Caco-2 (cell line): ENCODE data around the gene PPFIBP1. TPM values are rescaled to one million over a fixed set of nuclear protein-coding genes. Genes with fewer than 3 reads are reported as not detected.

Experiments
- BruUV-seq: library from RNA; stranded (reverse); fragments of 400-500 nt; replicated peaks from 2 replicates; lab custom pipeline; 2021; lab: Mats Ljungman, UMichigan
- CTCF ChIA-PET: fragments of 300-600 bp; sonication (Branson Sonifier 250); formaldehyde crosslinking; loops from one replicate; lab custom pipeline; 2022; ENCODE audit warnings: antibody characterized with exemption; lab: Charles Lee
- POLR2A ChIA-PET: fragments of 300-600 bp; sonication (Branson Sonifier 250); formaldehyde crosslinking; loops from one replicate; lab custom pipeline; 2022; ENCODE audit warnings: antibody characterized with exemption; lab: Charles Lee
- DNase-seq, 2 experiments: peaks; one replicate each; pipeline versions ENCODE4 v3.0.0 to v3.0.0-alpha.2; 2020 to 2022
- H3K27me3 ChIP-seq: replicated peaks from 2 replicates; pipeline ENCODE4 v1.6.0; 2011; ENCODE audit warnings: low read length; ENCODE audit not compliant: control insufficient read depth, insufficient read depth
- H3K36me3 ChIP-seq: 2 replicates; pipeline ENCODE4 v1.5.1; 2011; ENCODE audit warnings: low read length; ENCODE audit not compliant: control insufficient read depth, insufficient read depth
- H3K4me1 ChIP-seq: fragments of 250-450 bp; sonication (Bioruptor Pico); 2 replicates; pipeline ENCODE4 v1.5.1; 2020; ENCODE audit warnings: mild to moderate bottlenecking
- H3K4me3 ChIP-seq: 2 replicates; pipeline ENCODE4 v1.5.1; 2011; ENCODE audit warnings: low read depth, mild to moderate bottlenecking, control low read depth, low read length
- H3K9me3 ChIP-seq: fragments of 250-450 bp; sonication (Bioruptor Pico); 2 replicates; pipeline ENCODE4 v1.5.1; 2020; ENCODE audit warnings: mild to moderate bottlenecking, moderate library complexity
- H3K27ac Mint-ChIP-seq: one replicate; pipeline ENCODE4 v1.8.0; 2022; ENCODE audit warnings: mixed read lengths; ENCODE audit not compliant: unreplicated experiment
- H3K27me3 Mint-ChIP-seq: one replicate; pipeline ENCODE4 v1.8.0; 2022; ENCODE audit warnings: mixed read lengths; ENCODE audit not compliant: insufficient read depth, unreplicated experiment
- H3K36me3 Mint-ChIP-seq: one replicate; pipeline ENCODE4 v1.8.0; 2022; ENCODE audit warnings: mild to moderate bottlenecking, mixed read lengths; ENCODE audit not compliant: insufficient read depth, unreplicated experiment
- H3K4me1 Mint-ChIP-seq: one replicate; pipeline ENCODE4 v1.8.0; 2022; ENCODE audit warnings: low read depth, mixed read lengths; ENCODE audit not compliant: unreplicated experiment
- H3K4me3 Mint-ChIP-seq: one replicate; pipeline ENCODE4 v1.8.0; 2022; ENCODE audit warnings: mild to moderate bottlenecking, moderate library complexity, mixed read lengths; ENCODE audit not compliant: unreplicated experiment
- H3K9me3 Mint-ChIP-seq: one replicate; pipeline ENCODE4 v1.8.0; 2022; ENCODE audit warnings: mixed read lengths; ENCODE audit not compliant: unreplicated experiment
- intact Hi-C: fragments of 100-400 bp; cut with micrococcal nuclease; formaldehyde crosslinking; loops from one replicate; pipeline ENCODE4 v1.10.0; 2022; ENCODE audit not compliant: unreplicated experiment
- total RNA-seq: library from RNA; stranded (reverse); gene quantifications from 2 replicates; pipeline ENCODE4 v1.2.3, GENCODE V29; 2022
- TF ChIP-seq, protein P1 (sequence below), 2 experiments: fragments of 200-600 bp in 1 of 2; IDR thresholded peaks; 1 replicate in 1 of 2; 2 replicates in 1 of 2; pipeline versions ENCODE4 v1.5.1 to v1.8.0; 2011 to 2022; ENCODE audit warnings: antibody characterized with exemption in 1 of 2, control low read depth in 1 of 2, inconsistent platforms in 1 of 2, low read depth in 1 of 2, low read length in 1 of 2, mild to moderate bottlenecking in 1 of 2, moderate library complexity in 1 of 2; ENCODE audit not compliant: insufficient read depth in 1 of 2, severe bottlenecking in 1 of 2, unreplicated experiment in 1 of 2

The PPFIBP1 gene
- total RNA-seq, 1 experiment from 2014 or later = 109 TPM

DNA sequence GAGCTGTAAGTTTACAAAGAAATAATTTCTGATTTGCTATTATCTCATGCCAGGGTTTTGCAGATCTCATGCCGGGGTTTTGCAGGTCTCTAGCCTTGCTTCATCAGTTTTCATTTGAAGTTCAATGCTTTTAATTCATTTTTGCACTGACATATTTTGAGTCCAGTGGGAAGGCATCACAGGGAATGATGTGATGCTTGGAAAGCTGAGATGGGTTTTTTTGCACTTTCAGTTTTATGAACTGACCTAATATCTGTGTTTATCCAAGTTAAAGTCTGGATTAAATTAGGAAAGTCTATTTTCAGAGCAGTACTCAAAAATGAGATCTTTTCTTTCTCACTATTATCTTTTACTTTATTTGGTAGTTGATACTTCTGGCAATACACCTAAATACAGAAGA lies 148.6 kb downstream of the PPFIBP1 start:
- H3K4me3 Mint-ChIP-seq = no peak overlapping the region
- peaks cover 67% of the 10 kb centered on the region for H3K36me3 Mint-ChIP-seq
- no peak overlapping the region for H3K27ac Mint-ChIP-seq
- CTCF ChIA-PET = no interaction called here
- POLR2A ChIA-PET = no interaction called here
- Histone ChIP-seq H3K36me3 (no peaks in the 10 kb centered on the region), H3K4me1 (no peaks in the 10 kb centered on the region), H3K27me3 (no peaks in the 10 kb centered on the region), H3K9me3 (no peaks in the 10 kb centered on the region), H3K4me3 (no peak overlapping the region)
- no TSS peak for BruUV-seq
- H3K27me3 Mint-ChIP-seq = no peaks in the 10 kb centered on the region
- TF ChIP-seq, protein P1, sequence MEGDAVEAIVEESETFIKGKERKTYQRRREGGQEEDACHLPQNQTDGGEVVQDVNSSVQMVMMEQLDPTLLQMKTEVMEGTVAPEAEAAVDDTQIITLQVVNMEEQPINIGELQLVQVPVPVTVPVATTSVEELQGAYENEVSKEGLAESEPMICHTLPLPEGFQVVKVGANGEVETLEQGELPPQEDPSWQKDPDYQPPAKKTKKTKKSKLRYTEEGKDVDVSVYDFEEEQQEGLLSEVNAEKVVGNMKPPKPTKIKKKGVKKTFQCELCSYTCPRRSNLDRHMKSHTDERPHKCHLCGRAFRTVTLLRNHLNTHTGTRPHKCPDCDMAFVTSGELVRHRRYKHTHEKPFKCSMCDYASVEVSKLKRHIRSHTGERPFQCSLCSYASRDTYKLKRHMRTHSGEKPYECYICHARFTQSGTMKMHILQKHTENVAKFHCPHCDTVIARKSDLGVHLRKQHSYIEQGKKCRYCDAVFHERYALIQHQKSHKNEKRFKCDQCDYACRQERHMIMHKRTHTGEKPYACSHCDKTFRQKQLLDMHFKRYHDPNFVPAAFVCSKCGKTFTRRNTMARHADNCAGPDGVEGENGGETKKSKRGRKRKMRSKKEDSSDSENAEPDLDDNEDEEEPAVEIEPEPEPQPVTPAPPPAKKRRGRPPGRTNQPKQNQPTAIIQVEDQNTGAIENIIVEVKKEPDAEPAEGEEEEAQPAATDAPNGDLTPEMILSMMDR (IDR thresholded peaks at IDR 0.05; ENCODE audit: insufficient read depth in 1 of 2, low read depth in 1 of 2, low read length in 1 of 2, severe bottlenecking in 1 of 2, unreplicated experiment in 1 of 2) = no peak
- intact Hi-C loops = no loop called here
- H3K9me3 Mint-ChIP-seq = no peaks in the 10 kb centered on the region
- no peak for DNase-seq
- no peaks in the 10 kb centered on the region for H3K4me1 Mint-ChIP-seq

GRCh38 chr12:27673101-27673718 lies 149.2 kb downstream of the PPFIBP1 start:
- no peak for DNase-seq
- no TSS peak for BruUV-seq
- H3K27ac Mint-ChIP-seq = no peak overlapping the region
- H3K4me1 Mint-ChIP-seq = no peaks in the 10 kb centered on the region
- Histone ChIP-seq H3K36me3 (no peaks in the 10 kb centered on the region), H3K9me3 (no peaks in the 10 kb centered on the region), H3K4me1 (no peaks in the 10 kb centered on the region), H3K27me3 (no peaks in the 10 kb centered on the region), H3K4me3 (no peak overlapping the region)
- TF ChIP-seq, protein P1 (IDR thresholded peaks at IDR 0.05; ENCODE audit: insufficient read depth in 1 of 2, low read depth in 1 of 2, low read length in 1 of 2, severe bottlenecking in 1 of 2, unreplicated experiment in 1 of 2) = no peak
- intact Hi-C loops = no loop called here
- H3K9me3 Mint-ChIP-seq = no peaks in the 10 kb centered on the region
- POLR2A ChIA-PET = no interaction called here
- CTCF ChIA-PET = no interaction called here
- no peaks in the 10 kb centered on the region for H3K27me3 Mint-ChIP-seq
- H3K36me3 Mint-ChIP-seq = peaks cover 72% of the 10 kb centered on the region
- no peak overlapping the region for H3K4me3 Mint-ChIP-seq

DNA sequence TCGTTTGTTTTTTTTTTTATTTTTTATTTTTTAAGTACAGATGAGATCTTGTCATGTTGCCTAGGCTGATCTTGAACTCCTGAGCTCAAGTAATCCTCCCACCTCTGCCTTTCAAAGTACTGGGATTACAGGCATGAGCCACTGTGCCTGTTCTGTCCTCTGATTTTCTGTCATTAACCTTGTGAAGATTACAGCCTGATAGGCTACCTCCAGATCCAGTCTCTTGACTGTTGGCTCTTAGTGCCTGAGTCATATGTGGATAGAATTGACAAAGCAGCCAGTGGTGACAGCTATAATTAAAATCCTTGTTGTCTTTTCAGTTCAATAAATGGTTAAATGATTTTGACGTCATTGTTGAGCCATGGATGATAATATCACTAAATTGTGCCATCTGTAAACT lies 151.0 kb downstream of the PPFIBP1 start:
- no peak for DNase-seq
- no peaks in the 10 kb centered on the region for H3K4me1 ChIP-seq
- H3K27me3 ChIP-seq = no peaks in the 10 kb centered on the region
- H3K36me3 Mint-ChIP-seq = peaks cover 80% of the 10 kb centered on the region
- H3K36me3 ChIP-seq = no peaks in the 10 kb centered on the region
- CTCF ChIA-PET = no interaction called here
- BruUV-seq = no TSS peak
- no peak overlapping the region for H3K4me3 ChIP-seq
- no peaks in the 10 kb centered on the region for H3K27me3 Mint-ChIP-seq
- no peaks in the 10 kb centered on the region for H3K9me3 ChIP-seq
- TF ChIP-seq, protein P1 (IDR thresholded peaks at IDR 0.05; ENCODE audit: insufficient read depth in 1 of 2, low read depth in 1 of 2, low read length in 1 of 2, severe bottlenecking in 1 of 2, unreplicated experiment in 1 of 2) = no peak
- H3K27ac Mint-ChIP-seq = no peak overlapping the region
- no peaks in the 10 kb centered on the region for H3K4me1 Mint-ChIP-seq
- H3K4me3 Mint-ChIP-seq = no peak overlapping the region
- POLR2A ChIA-PET = no interaction called here
- H3K9me3 Mint-ChIP-seq = no peaks in the 10 kb centered on the region
- intact Hi-C loops = no loop called here
